Smooth muscle cell (in vitro differentiated cells): ENCODE measurements around the gene USP34. TPM values are rescaled to one million over a fixed set of nuclear protein-coding genes. Genes with fewer than 3 reads are reported as not detected.

Experiments used
- DNase-seq: peaks from one replicate; lab custom pipeline; 2025; ENCODE audit not compliant: unreplicated experiment; lab: John Stamatoyannopoulos, UW
- H2AFZ ChIP-seq: fragments of 200-600 bp; sonication (generic); 2 replicates; pipeline ENCODE4 v1.6.0; 2016; ENCODE audit warnings: antibody characterized with exemption, low read depth, mild to moderate bottlenecking
- H3F3A ChIP-seq: fragments of 200-600 bp; sonication (generic); 2 replicates; pipeline ENCODE4 v1.6.0; 2017; ENCODE audit warnings: antibody characterized with exemption, low read depth
- H3K27ac ChIP-seq: fragments of 200-600 bp; sonication (generic); 2 replicates; pipeline ENCODE4 v1.5.1; 2016; ENCODE audit warnings: low read depth, mild to moderate bottlenecking
- H3K27me3 ChIP-seq: fragments of 200-600 bp; sonication (generic); 2 replicates; pipeline ENCODE4 v1.6.1; 2016; ENCODE audit warnings: low read depth, mild to moderate bottlenecking
- H3K36me3 ChIP-seq: fragments of 200-600 bp; sonication (generic); 2 replicates; pipeline ENCODE4 v1.5.1; 2016; ENCODE audit warnings: low read depth
- H3K4me1 ChIP-seq: fragments of 200-600 bp; sonication (generic); 2 replicates; pipeline ENCODE4 v1.5.1; 2016; ENCODE audit warnings: low read depth
- H3K4me2 ChIP-seq: fragments of 200-600 bp; sonication (generic); 2 replicates; pipeline ENCODE4 v1.6.0; 2016; ENCODE audit warnings: mild to moderate bottlenecking
- H3K4me3 ChIP-seq: fragments of 200-600 bp; sonication (generic); 2 replicates; pipeline ENCODE4 v1.5.1; 2016; ENCODE audit warnings: mild to moderate bottlenecking
- H3K79me2 ChIP-seq: fragments of 200-600 bp; sonication (generic); 2 replicates; pipeline ENCODE4 v1.6.0; 2016; ENCODE audit warnings: low read depth, mild to moderate bottlenecking
- H3K9ac ChIP-seq: fragments of 200-600 bp; sonication (generic); 2 replicates; pipeline ENCODE4 v1.6.0; 2016; ENCODE audit warnings: low read depth
- H3K9me3 ChIP-seq: fragments of 200-600 bp; sonication (generic); replicated peaks from 2 replicates; pipeline ENCODE4 v1.5.1; 2016; ENCODE audit warnings: low read depth
- H4K20me1 ChIP-seq: fragments of 200-600 bp; sonication (generic); 2 replicates; pipeline ENCODE4 v1.6.0; 2016; ENCODE audit warnings: low read depth
- CTCF ChIP-seq: fragments of 200-600 bp; sonication (generic); IDR thresholded peaks from 2 replicates; pipeline ENCODE4 v1.5.1; 2017; ENCODE audit warnings: borderline replicate concordance, mild to moderate bottlenecking, antibody characterized with exemption; ENCODE audit not compliant: insufficient read depth, poor library complexity, severe bottlenecking
- WGBS: methylation state at CpG from one replicate; pipeline ENCODE4 v1.1.7; 2016; ENCODE audit warnings: low lambda C conversion rate; 5-methylcytosine and 5-hydroxymethylcytosine counted together
- polyA plus RNA-seq: library from polyadenylated mRNA; unstranded; fragments of >200 nt; fragmentation: Nextera tagmentation; extraction: Ambion mirVana; gene quantifications from 2 replicates; pipeline ENCODE4 v1.2.1, GENCODE V29; 2016
- total RNA-seq: library from RNA; depleted of rRNA; stranded (reverse); fragments of >200 nt; gene quantifications from 2 replicates; pipeline ENCODE4 v1.2.3, GENCODE V29; 2014

The USP34 gene
- total and polyA plus RNA-seq, 2 experiments from 2014 or later, result 26.4 to 152 TPM

- H3K9ac ChIP-seq, result no peak overlapping the region
- H3K4me1 ChIP-seq, result no peaks in the 10 kb centered on the region
- H3K4me2 ChIP-seq, result no peak overlapping the region
- H4K20me1 ChIP-seq, result no peaks in the 10 kb centered on the region
- WGBS, result 91% methylated on average over 4 of the region's 4 CpGs
- no peak overlapping the region for H3K4me3 ChIP-seq
- peak overlapping the region; percentile 1 for H3K27ac ChIP-seq
- peaks cover 13% of the 10 kb centered on the region for H3K36me3 ChIP-seq
- H3F3A ChIP-seq, result peaks cover 16% of the 10 kb centered on the region
- no peaks in the 10 kb centered on the region for H3K9me3 ChIP-seq
- no peak for DNase-seq
- H3K27me3 ChIP-seq, result no peaks in the 10 kb centered on the region
- H2AFZ ChIP-seq, result no peak overlapping the region
- no peaks in the 10 kb centered on the region for H3K79me2 ChIP-seq
- no peak for TF ChIP-seq CTCF
These were observed 277.0 kb downstream of the USP34 start for GRCh38 chr2:61193670-61194561.

- Histone ChIP-seq H3K79me2 (peaks cover 21% of the 10 kb centered on the region), H2AFZ (no peak overlapping the region), H3F3A (peaks cover 47% of the 10 kb centered on the region), H3K4me1 (no peaks in the 10 kb centered on the region), H3K27me3 (no peaks in the 10 kb centered on the region), H3K27ac (no peak overlapping the region), H4K20me1 (peaks cover 19% of the 10 kb centered on the region), H3K9ac (no peak overlapping the region), H3K36me3 (peaks cover 60% of the 10 kb centered on the region), H3K9me3 (no peaks in the 10 kb centered on the region), H3K4me3 (no peak overlapping the region), H3K4me2 (no peak overlapping the region)
- WGBS, result 93% methylated on average over 4 of the region's 4 CpGs
- no peak for DNase-seq
- TF ChIP-seq CTCF, result no peak
These were observed 283.8 kb downstream of the USP34 start for GRCh38 chr2:61187085-61187484.

- H3K36me3 ChIP-seq, result peaks cover 55% of the 10 kb centered on the region
- no peak overlapping the region for H3K27ac ChIP-seq
- no peak overlapping the region for H3K4me2 ChIP-seq
- peaks cover 37% of the 10 kb centered on the region for H3K79me2 ChIP-seq
- no peaks in the 10 kb centered on the region for H3K27me3 ChIP-seq
- peaks cover 19% of the 10 kb centered on the region for H4K20me1 ChIP-seq
- no peak for TF ChIP-seq CTCF
- H3F3A ChIP-seq, result peaks cover 47% of the 10 kb centered on the region
- no peak overlapping the region for H3K9ac ChIP-seq
- DNase-seq, result no peak
- H3K4me1 ChIP-seq, result peaks cover 4% of the 10 kb centered on the region
- H3K9me3 ChIP-seq, result no peaks in the 10 kb centered on the region
- no peak overlapping the region for H3K4me3 ChIP-seq
- no peak overlapping the region for H2AFZ ChIP-seq
These were observed 285.6 kb downstream of the USP34 start for GRCh38 chr2:61185231-61185728.

- no peak overlapping the region for H3K4me2 ChIP-seq
- H3K4me1 ChIP-seq, result peaks cover 7% of the 10 kb centered on the region
- H3F3A ChIP-seq, result peaks cover 51% of the 10 kb centered on the region
- no peak for DNase-seq
- peak overlapping the region; percentile 31 for H3K27ac ChIP-seq
- 98% methylated on average over 3 of the region's 3 CpGs for WGBS
- no peak overlapping the region for H3K4me3 ChIP-seq
- H4K20me1 ChIP-seq, result peaks cover 19% of the 10 kb centered on the region
- no peak overlapping the region for H3K9ac ChIP-seq
- peaks cover 37% of the 10 kb centered on the region for H3K79me2 ChIP-seq
- peaks cover 47% of the 10 kb centered on the region for H3K36me3 ChIP-seq
- no peak overlapping the region for H2AFZ ChIP-seq
- no peaks in the 10 kb centered on the region for H3K9me3 ChIP-seq
- TF ChIP-seq CTCF, result no peak
- H3K27me3 ChIP-seq, result no peaks in the 10 kb centered on the region
These were observed 286.6 kb downstream of the USP34 start for GRCh38 chr2:61184263-61184662.
